MCF 10A (cell line): ENCODE data around the gene ADNP. TPM values are rescaled to one million over a fixed set of nuclear protein-coding genes. Genes with fewer than 3 reads are reported as not detected.

Source experiments
- BruUV-seq: library from RNA; stranded (reverse); fragments of 400-500 nt; replicated peaks from 2 replicates; lab custom pipeline; 2021; lab: Mats Ljungman, UMichigan
- CTCF ChIA-PET: fragments of 300-600 bp; sonication (Branson Sonifier 250); formaldehyde crosslinking; extraction: SDS; loops from one replicate; lab custom pipeline; 2021; ENCODE audit warnings: antibody characterized with exemption, inconsistent platforms; lab: Yijun Ruan, JAX
- POLR2A ChIA-PET: fragments of 300-600, 350-650 bp; sonication (Branson Sonifier 250); formaldehyde crosslinking; extraction: SDS; loops from one replicate; lab custom pipeline; 2020; ENCODE audit warnings: antibody characterized with exemption, inconsistent platforms; lab: Yijun Ruan, JAX
- DNase-seq: peaks from one replicate; pipeline ENCODE4 v3.0.0-alpha.2; 2018; ENCODE audit not compliant: unreplicated experiment
- H3K27ac Mint-ChIP-seq: one replicate; pipeline ENCODE4 v1.8.0; 2022; ENCODE audit warnings: mild to moderate bottlenecking, low read depth, mixed read lengths; ENCODE audit not compliant: unreplicated experiment
- H3K27me3 Mint-ChIP-seq: one replicate; pipeline ENCODE4 v1.8.0; 2022; ENCODE audit warnings: mixed read lengths; ENCODE audit not compliant: insufficient read depth, unreplicated experiment
- H3K36me3 Mint-ChIP-seq: one replicate; pipeline ENCODE4 v1.8.0; 2022; ENCODE audit warnings: mild to moderate bottlenecking, moderate library complexity, mixed read lengths; ENCODE audit not compliant: insufficient read depth, unreplicated experiment
- H3K4me1 Mint-ChIP-seq: one replicate; pipeline ENCODE4 v1.8.0; 2022; ENCODE audit warnings: mixed read lengths; ENCODE audit not compliant: insufficient read depth, unreplicated experiment
- H3K4me3 Mint-ChIP-seq: one replicate; pipeline ENCODE4 v1.8.0; 2022; ENCODE audit warnings: mild to moderate bottlenecking, moderate library complexity, mixed read lengths; ENCODE audit not compliant: unreplicated experiment
- H3K9me3 Mint-ChIP-seq: one replicate; pipeline ENCODE4 v1.8.0; 2022; ENCODE audit warnings: mixed read lengths; ENCODE audit not compliant: unreplicated experiment
- intact Hi-C: fragments of 100-400 bp; cut with micrococcal nuclease; formaldehyde crosslinking; loops from 2 replicates; pipeline ENCODE4 v1.14.1; 2022
- total RNA-seq: library from RNA; stranded (reverse); gene quantifications from 2 replicates; pipeline ENCODE4 v1.2.3, GENCODE V29; 2022
- TF ChIP-seq, protein P1 (sequence below): fragments of 200-600 bp; IDR thresholded peaks from one replicate; pipeline ENCODE4 v1.8.0; 2022; ENCODE audit warnings: antibody characterized with exemption, mild to moderate bottlenecking; ENCODE audit not compliant: unreplicated experiment

ADNP gene
- total RNA-seq, 1 experiment from 2014 or later = 77.5 TPM

DNA sequence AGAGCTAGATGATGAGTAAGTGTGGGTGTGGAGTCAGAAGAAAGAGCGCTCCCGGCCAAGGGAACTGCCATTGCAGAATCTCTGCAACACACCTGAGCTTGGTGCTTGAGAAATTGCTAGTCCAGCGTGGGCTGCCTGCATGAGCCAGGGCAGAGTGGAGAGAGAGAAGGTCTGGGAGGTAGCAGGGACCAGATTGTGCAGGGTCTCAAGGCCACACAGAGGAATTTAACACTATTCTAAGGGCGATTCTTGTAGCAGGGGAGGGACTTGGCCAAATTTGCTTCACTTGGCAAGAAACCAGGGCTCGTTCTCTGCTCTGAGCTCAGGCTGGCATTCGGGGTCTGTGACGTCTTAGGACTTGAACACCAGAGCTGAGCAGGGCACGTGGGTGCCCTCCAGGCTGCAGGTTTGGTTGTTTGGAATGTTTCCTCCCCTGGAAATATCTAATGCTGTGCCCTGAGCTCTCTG, 82.9 kb downstream of the ADNP start:
- no TSS peak for BruUV-seq
- CTCF ChIA-PET = interaction anchor here (0.5 to 5.2 kb wide), 19 partner anchors 9 to 739 kb away, joined by 3 to 32 read pairs (median 5); partner anchors contain the start of genes ADNP and BCAS4
- peak; percentile 89 for DNase-seq
- no peaks in the 10 kb centered on the region for H3K36me3 Mint-ChIP-seq
- no peaks in the 10 kb centered on the region for H3K27me3 Mint-ChIP-seq
- POLR2A ChIA-PET = interaction anchor here (0.5 to 9.3 kb wide), 33 partner anchors 9 to 739 kb away, joined by 3 to 149 read pairs (median 4); partner anchors contain the start of genes ADNP, BCAS4, DPM1 and MOCS3
- H3K9me3 Mint-ChIP-seq = no peaks in the 10 kb centered on the region
- H3K4me1 Mint-ChIP-seq = peaks cover 31% of the 10 kb centered on the region
- H3K4me3 Mint-ChIP-seq = peak overlapping the region; percentile 29
- intact Hi-C loops = no loop called here
- H3K27ac Mint-ChIP-seq = peak overlapping the region; percentile 58
- TF ChIP-seq, protein P1, sequence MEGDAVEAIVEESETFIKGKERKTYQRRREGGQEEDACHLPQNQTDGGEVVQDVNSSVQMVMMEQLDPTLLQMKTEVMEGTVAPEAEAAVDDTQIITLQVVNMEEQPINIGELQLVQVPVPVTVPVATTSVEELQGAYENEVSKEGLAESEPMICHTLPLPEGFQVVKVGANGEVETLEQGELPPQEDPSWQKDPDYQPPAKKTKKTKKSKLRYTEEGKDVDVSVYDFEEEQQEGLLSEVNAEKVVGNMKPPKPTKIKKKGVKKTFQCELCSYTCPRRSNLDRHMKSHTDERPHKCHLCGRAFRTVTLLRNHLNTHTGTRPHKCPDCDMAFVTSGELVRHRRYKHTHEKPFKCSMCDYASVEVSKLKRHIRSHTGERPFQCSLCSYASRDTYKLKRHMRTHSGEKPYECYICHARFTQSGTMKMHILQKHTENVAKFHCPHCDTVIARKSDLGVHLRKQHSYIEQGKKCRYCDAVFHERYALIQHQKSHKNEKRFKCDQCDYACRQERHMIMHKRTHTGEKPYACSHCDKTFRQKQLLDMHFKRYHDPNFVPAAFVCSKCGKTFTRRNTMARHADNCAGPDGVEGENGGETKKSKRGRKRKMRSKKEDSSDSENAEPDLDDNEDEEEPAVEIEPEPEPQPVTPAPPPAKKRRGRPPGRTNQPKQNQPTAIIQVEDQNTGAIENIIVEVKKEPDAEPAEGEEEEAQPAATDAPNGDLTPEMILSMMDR = no peak

DNA sequence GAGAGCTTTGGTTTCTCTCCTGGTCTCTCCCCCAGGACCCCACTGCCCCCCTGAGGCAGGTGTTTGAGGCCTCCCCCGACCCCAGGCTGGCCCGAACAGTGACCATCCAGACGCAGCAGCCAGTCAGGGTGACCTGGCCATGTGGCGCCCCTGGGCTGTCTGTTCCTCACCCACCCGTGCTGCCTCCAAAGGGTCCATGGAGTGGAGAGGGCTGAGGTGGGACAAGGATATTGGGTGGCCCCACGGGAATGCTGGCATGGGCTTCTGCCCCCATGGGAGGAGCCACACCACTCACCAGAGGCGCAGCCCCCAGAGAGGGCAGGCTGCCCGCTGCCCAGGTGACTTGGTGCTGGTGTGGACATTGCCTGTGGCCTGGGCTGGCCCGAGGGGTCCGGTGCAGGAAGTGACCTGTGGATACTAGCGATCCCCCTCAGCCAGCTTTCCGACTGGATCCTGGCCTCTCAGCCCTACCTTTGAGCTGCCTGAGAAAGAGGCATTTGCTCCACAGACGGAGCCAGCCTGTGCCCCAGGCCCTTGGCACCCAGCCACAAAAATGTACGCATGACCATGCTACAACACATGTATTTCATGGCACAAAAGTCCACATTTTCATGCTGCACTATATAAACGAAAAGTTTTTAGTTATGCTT, 85.5 kb downstream of the ADNP start:
- intact Hi-C loops = no loop called here
- H3K4me3 Mint-ChIP-seq = no peak overlapping the region
- TF ChIP-seq, protein P1 = no peak
- H3K27ac Mint-ChIP-seq = no peak overlapping the region
- no peaks in the 10 kb centered on the region for H3K9me3 Mint-ChIP-seq
- peak; percentile 79 for DNase-seq
- POLR2A ChIA-PET = interaction anchor here (0.5 to 9.3 kb wide), 22 partner anchors 7 to 423 kb away, joined by 3 to 149 read pairs (median 8); partner anchors contain the start of genes ADNP, BCAS4, DPM1 and MOCS3
- CTCF ChIA-PET = interaction anchor here (0.5 to 5.2 kb wide), 13 partner anchors 8 to 669 kb away, joined by 3 to 32 read pairs (median 3); partner anchors contain the start of gene BCAS4
- peaks cover 38% of the 10 kb centered on the region for H3K4me1 Mint-ChIP-seq
- BruUV-seq = no TSS peak
- no peaks in the 10 kb centered on the region for H3K36me3 Mint-ChIP-seq
- no peaks in the 10 kb centered on the region for H3K27me3 Mint-ChIP-seq

DNA sequence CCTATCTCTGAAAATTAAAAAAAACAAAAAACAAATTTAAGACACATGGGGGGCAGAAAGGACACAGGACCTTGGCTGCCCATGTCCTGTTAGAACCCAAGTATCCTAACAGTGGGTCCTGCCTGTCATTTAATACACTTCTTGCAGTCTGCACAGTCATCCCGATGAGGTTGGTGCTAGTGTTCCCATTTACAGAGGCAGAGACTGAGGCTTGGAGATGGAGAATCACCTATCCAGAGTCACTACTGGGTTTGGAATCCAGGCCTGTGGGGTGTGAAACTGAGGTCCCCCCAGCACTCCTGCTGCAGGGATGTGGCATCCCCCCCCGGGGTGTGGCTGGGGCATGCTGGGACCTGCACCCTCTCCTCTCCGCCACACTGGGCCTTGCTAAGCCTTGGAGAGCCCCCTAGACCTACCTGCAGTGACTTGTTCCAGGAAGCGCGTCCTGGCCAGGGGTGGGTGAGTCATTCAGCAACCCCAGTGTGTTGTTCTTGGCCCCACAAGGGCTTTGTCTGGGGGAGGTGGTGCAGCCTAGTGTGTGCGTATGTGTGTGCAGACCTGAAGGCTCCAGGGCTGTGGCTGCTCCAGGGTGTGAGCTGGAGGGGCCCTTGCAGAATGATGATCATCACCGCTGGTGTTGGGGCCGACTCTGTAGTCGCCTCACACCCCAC, 86.7 kb downstream of the ADNP start:
- Mint-ChIP-seq H3K4me1 (peaks cover 36% of the 10 kb centered on the region), H3K27me3 (no peaks in the 10 kb centered on the region), H3K27ac (peak overlapping the region; percentile 16), H3K36me3 (no peaks in the 10 kb centered on the region), H3K9me3 (no peaks in the 10 kb centered on the region), H3K4me3 (no peak overlapping the region)
- TF ChIP-seq, protein P1 = no peak
- ChIA-PET POLR2A (interaction anchor here (0.8 to 9.3 kb wide), 17 partner anchors 10 to 416 kb away, joined by 3 to 149 read pairs (median 7); partner anchors contain the start of genes ADNP, BCAS4, DPM1 and MOCS3), CTCF (interaction anchor here (0.6 to 1.9 kb wide), 6 partner anchors 12 to 54 kb away, joined by 3 to 5 read pairs (median 3); partner anchors contain the start of gene BCAS4)
- intact Hi-C loops = no loop called here
- no TSS peak for BruUV-seq
- DNase-seq = peak; percentile 98
